RWPE2 (cell line): ENCODE data around the gene GAPDHS.

ENCODE experiments used
- ATAC-seq: fragments of 200-7000 bp; cut with Tn5 transposase; 3 replicates; pipeline ENCODE4 v1.9.1; 2021; ENCODE audit warnings: low read depth
- DNase-seq: peaks from one replicate; pipeline ENCODE4 v3.0.0-alpha.2; 2020; ENCODE audit warnings: low spot score
- H3K27ac ChIP-seq: fragments of 450-650 bp; 2 replicates; pipeline ENCODE4 v1.5.1; 2017; ENCODE audit warnings: mild to moderate bottlenecking; ENCODE audit not compliant: poor library complexity, severe bottlenecking
- H3K27me3 ChIP-seq: fragments of 250-450 bp; sonication (Bioruptor Pico); 2 replicates; pipeline ENCODE4 v1.5.1; 2021; ENCODE audit warnings: mild to moderate bottlenecking, moderate library complexity; ENCODE audit not compliant: insufficient read depth, poor library complexity, severe bottlenecking
- H3K36me3 ChIP-seq: fragments of 250-450 bp; sonication (Bioruptor Pico); 2 replicates; pipeline ENCODE4 v1.5.1; 2020; ENCODE audit warnings: low read depth, mild to moderate bottlenecking, moderate library complexity
- H3K4me1 ChIP-seq: fragments of 250-450 bp; sonication (Bioruptor Pico); 2 replicates; pipeline ENCODE4 v1.5.1; 2021; ENCODE audit warnings: mild to moderate bottlenecking, moderate library complexity; ENCODE audit not compliant: insufficient read depth, poor library complexity, severe bottlenecking
- H3K4me3 ChIP-seq: fragments of 250-450 bp; sonication (Bioruptor Pico); 2 replicates; pipeline ENCODE4 v1.5.1; 2021; ENCODE audit warnings: mild to moderate bottlenecking, moderate library complexity; ENCODE audit not compliant: severe bottlenecking
- H3K9me3 ChIP-seq: fragments of 250-450 bp; sonication (Bioruptor Pico); 2 replicates; pipeline ENCODE4 v1.5.1; 2021; ENCODE audit warnings: mild to moderate bottlenecking, moderate library complexity; ENCODE audit not compliant: severe bottlenecking
- CTCF ChIP-seq: fragments of 450-650 bp; IDR thresholded peaks from one replicate; pipeline ENCODE4 v1.5.1; 2017; ENCODE audit warnings: mild to moderate bottlenecking, moderate library complexity; ENCODE audit not compliant: poor library complexity, severe bottlenecking

Gene GAPDHS

GRCh38 chr19:35585848-35586247 lies 52.6 kb downstream of the GAPDHS start, which contains the start of gene PMIS2:
PMIS2 (plus strand) TSS chr19:35586173; CDS start chr19:35586260, 87 bp downstream.
- H3K4me3 ChIP-seq, result no peak within 1 kb of the TSS
- no peak for TF ChIP-seq CTCF
- no peaks in the 10 kb centered on the region for H3K27me3 ChIP-seq
- DNase-seq, result no peak
- no peaks in the 10 kb centered on the region for H3K36me3 ChIP-seq
- H3K27ac ChIP-seq, result no peak within 1 kb of the TSS
- no peaks in the 10 kb centered on the region for H3K4me1 ChIP-seq
- no peaks in the 10 kb centered on the region for H3K9me3 ChIP-seq
- peak; percentile 46; the same call in 2 of the 3 replicates for ATAC-seq

- H3K27ac ChIP-seq, result no peak overlapping the region
- no peak for ATAC-seq
Measured at GRCh38 chr19:35587321-35587720, 54.1 kb downstream of the GAPDHS start.

GRCh38 chr19:35590875-35591274 lies 57.6 kb downstream of the GAPDHS start:
- ATAC-seq (no peak), DNase-seq (no peak)
- no peak overlapping the region for H3K27ac ChIP-seq
- H3K36me3 ChIP-seq, result no peaks in the 10 kb centered on the region
- H3K9me3 ChIP-seq, result no peaks in the 10 kb centered on the region
- H3K27me3 ChIP-seq, result no peaks in the 10 kb centered on the region
- no peak overlapping the region for H3K4me3 ChIP-seq
- H3K4me1 ChIP-seq, result no peaks in the 10 kb centered on the region
- TF ChIP-seq CTCF, result no peak

More at GRCh38 chr19:35587321-35587720, 54.1 kb downstream of the GAPDHS start:
- Histone ChIP-seq H3K4me1 (no peaks in the 10 kb centered on the region), H3K36me3 (no peaks in the 10 kb centered on the region), H3K4me3 (no peak overlapping the region), H3K27me3 (no peaks in the 10 kb centered on the region), H3K9me3 (no peaks in the 10 kb centered on the region)
- TF ChIP-seq CTCF, result no peak
- no peak for DNase-seq

- peak; percentile 37 for TF ChIP-seq CTCF
- ATAC-seq (no peak), DNase-seq (no peak)
- Histone ChIP-seq H3K27ac (no peak overlapping the region), H3K36me3 (no peaks in the 10 kb centered on the region), H3K4me3 (no peak overlapping the region), H3K9me3 (no peaks in the 10 kb centered on the region), H3K27me3 (no peaks in the 10 kb centered on the region), H3K4me1 (no peaks in the 10 kb centered on the region)
Measured at GRCh38 chr19:35592226-35592625, 59.0 kb downstream of the GAPDHS start.
